ENCODE data around the gene NAT16. TPM values are rescaled to one million over a fixed set of nuclear protein-coding genes. Genes with fewer than 3 reads are reported as not detected.
A peak's percentile ranks its signal among the peaks of the same experiment; 100 is the strongest.
"Not testable (repeated sequence)": the region's sequence is repeated elsewhere in the genome, so short reads cannot be mapped to it uniquely, and the experiment has no call there.

NAT16 gene
- total RNA-seq, 2 donors from 2014 or later = not detected

GRCh38 chr7:101121991-101122932 is 57.8 kb downstream of the NAT16 start:
- H3K27me3 ChIP-seq = no peaks in the 10 kb centered on the region
- H3K4me3 ChIP-seq = peak overlapping the region; percentile 23 to 41
- TF ChIP-seq CTCF (IDR thresholded peaks at IDR 0.05) = no peak

GRCh38 chr7:101121631-101121990 is 58.5 kb downstream of the NAT16 start:
- not testable (repeated sequence) for H3K36me3 ChIP-seq; H3K9me3 ChIP-seq; H3K27me3 ChIP-seq; DNase-seq (ENCODE audit: low spot score)
- Histone ChIP-seq H3K4me3 (peak overlapping the region in 1 of 2 donors; percentile 41), H3K27ac (peak overlapping the region; percentile 82 to 91), H3K4me1 (peaks cover 0 to 74% of the 10 kb centered on the region in 2 donors)

More at GRCh38 chr7:101121991-101122932, 57.8 kb downstream of the NAT16 start:
- Histone ChIP-seq H3K9me3 (no peaks in the 10 kb centered on the region), H3K4me1 (peaks cover 0 to 78% of the 10 kb centered on the region in 2 donors), H3K36me3 (no peaks in the 10 kb centered on the region), H3K27ac (peak overlapping the region; percentile 82 to 91)
- peak; percentile 91 for DNase-seq (ENCODE audit: low spot score)

Small RNA genes within 50 kb of the gene (microRNA-seq; reads per million reads assigned to microRNA genes)
- 0 reads per million in 2 donors for gene MIR4653 (ENCODE audit: borderline number of aligned reads in 2 of 2, borderline replicate concordance in 1 of 2)

Other genes with a start within 250 kb of the NAT16 start
- gene MUC3A, start 230.8 kb downstream of the NAT16 start, total RNA-seq = under 1 TPM in 1 of 2 donors, not detected in 1; 0.24 TPM
- not detected for gene MUC12, start 210.7 kb downstream of the NAT16 start, total RNA-seq
- not detected for gene MUC17, start 160.2 kb downstream of the NAT16 start, total RNA-seq
- 10 to 100 TPM; 10.2 to 15.2 TPM for gene TRIM56, start 94.8 kb downstream of the NAT16 start, total RNA-seq
- 10 to 100 TPM; 28.0 to 40.8 TPM for gene SERPINE1, start 53.2 kb downstream of the NAT16 start, total RNA-seq
- gene AP1S1, start 25.8 kb downstream of the NAT16 start, total RNA-seq = 10 to 100 TPM; 16.1 to 18.8 TPM
- not detected for gene VGF, start 14.7 kb downstream of the NAT16 start, total RNA-seq
- gene MOGAT3, start 20.7 kb upstream of the NAT16 start, total RNA-seq = not detected
- gene PLOD3, start 37.3 kb upstream of the NAT16 start, total RNA-seq = 10 to 100 TPM; 35.5 to 35.9 TPM
- 10 to 100 TPM; 65.3 to 69.6 TPM for gene ZNHIT1, start 37.9 kb upstream of the NAT16 start, total RNA-seq
- 10 to 100 TPM; 16.5 to 50.2 TPM for gene CLDN15, start 57.5 kb upstream of the NAT16 start, total RNA-seq
- 100 to 1,000 TPM; 359 to 459 TPM for gene FIS1, start 64.8 kb upstream of the NAT16 start, total RNA-seq
- gene IFT22, start 141.5 kb upstream of the NAT16 start, total RNA-seq = 10 to 100 TPM; 22.0 to 26.9 TPM
- not detected for gene COL26A1, start 182.6 kb upstream of the NAT16 start, total RNA-seq